GM10248 (cell line): ENCODE measurements around the gene KIF5A.

Source experiments
- CTCF ChIA-PET: fragments of 300-600 bp; sonication (Branson Sonifier 250); formaldehyde crosslinking; extraction: SDS; loops from one replicate; lab custom pipeline; 2021; ENCODE audit warnings: antibody characterized with exemption; lab: Yijun Ruan, JAX
- POLR2A ChIA-PET: fragments of 350-650 bp; sonication (Branson Sonifier 250); formaldehyde crosslinking; extraction: SDS; loops from one replicate; lab custom pipeline; 2020; ENCODE audit warnings: antibody characterized with exemption; lab: Yijun Ruan, JAX
- DNase-seq: peaks from one replicate; pipeline ENCODE4 v3.0.0; 2012; ENCODE audit errors: extremely low spot score
- TF ChIP-seq, protein P1 (sequence below): IDR thresholded peaks from 2 replicates; pipeline ENCODE4 v1.5.1; 2012; ENCODE audit warnings: mild to moderate bottlenecking, low read depth; ENCODE audit errors: extremely low read depth, missing control alignments, control extremely low read depth

Gene KIF5A

DNA sequence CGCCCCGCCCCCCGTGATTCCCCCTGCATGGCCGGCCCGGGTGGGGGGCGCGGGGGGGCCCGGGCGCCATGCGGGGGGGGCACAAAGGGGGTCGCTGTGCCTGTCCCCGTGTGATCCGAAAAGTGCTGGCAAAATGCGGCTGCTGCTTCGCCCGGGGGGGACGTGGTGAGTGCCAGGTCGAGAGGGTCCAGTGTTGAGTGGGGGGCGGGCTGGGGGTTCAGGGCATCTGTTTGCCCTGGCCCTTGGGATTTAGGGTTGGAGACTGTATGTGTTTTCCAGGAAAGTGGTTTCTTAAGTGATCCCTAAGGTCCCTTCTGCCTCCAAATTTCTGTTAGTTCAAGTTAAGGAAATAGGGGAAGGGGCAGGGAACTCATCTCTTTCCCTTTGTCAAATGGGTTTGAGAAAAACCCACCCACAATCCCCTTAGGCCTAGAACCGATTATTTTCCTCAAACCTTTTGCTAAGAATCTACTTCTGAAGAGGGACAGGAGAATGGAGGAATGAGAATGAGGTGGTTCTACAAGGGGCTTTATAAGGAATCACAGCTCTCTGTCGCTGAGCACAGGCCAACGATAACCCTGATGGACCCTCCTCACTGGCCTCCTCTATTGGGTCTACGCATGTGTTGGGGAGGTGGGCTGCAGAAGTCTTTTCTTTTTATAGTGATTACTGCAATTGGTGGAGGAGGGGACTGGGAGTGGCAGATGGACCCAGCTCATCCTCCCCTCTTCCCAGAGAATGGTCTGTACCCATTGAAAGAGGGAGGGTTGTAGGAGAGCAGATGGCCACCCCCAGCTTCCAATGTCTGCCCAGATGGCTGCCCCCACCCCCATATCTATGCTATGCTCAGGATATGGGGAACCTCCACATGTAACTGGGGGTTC is 62.2 kb downstream of the KIF5A start:
- TF ChIP-seq, protein P1, sequence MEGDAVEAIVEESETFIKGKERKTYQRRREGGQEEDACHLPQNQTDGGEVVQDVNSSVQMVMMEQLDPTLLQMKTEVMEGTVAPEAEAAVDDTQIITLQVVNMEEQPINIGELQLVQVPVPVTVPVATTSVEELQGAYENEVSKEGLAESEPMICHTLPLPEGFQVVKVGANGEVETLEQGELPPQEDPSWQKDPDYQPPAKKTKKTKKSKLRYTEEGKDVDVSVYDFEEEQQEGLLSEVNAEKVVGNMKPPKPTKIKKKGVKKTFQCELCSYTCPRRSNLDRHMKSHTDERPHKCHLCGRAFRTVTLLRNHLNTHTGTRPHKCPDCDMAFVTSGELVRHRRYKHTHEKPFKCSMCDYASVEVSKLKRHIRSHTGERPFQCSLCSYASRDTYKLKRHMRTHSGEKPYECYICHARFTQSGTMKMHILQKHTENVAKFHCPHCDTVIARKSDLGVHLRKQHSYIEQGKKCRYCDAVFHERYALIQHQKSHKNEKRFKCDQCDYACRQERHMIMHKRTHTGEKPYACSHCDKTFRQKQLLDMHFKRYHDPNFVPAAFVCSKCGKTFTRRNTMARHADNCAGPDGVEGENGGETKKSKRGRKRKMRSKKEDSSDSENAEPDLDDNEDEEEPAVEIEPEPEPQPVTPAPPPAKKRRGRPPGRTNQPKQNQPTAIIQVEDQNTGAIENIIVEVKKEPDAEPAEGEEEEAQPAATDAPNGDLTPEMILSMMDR, result no peak
- DNase-seq, result peak; percentile 15
- ChIA-PET POLR2A (interaction anchor here (1.0 to 1.1 kb wide), 2 partner anchors 17 to 92 kb away, joined by 3 read pairs; partner anchors contain the start of gene DDIT3), CTCF (interaction anchor here (0.7 to 6.8 kb wide), 6 partner anchors 8 to 29 kb away, joined by 3 to 101 read pairs (median 6); partner anchors contain the start of genes B4GALNT1 and PIP4K2C)

DNA sequence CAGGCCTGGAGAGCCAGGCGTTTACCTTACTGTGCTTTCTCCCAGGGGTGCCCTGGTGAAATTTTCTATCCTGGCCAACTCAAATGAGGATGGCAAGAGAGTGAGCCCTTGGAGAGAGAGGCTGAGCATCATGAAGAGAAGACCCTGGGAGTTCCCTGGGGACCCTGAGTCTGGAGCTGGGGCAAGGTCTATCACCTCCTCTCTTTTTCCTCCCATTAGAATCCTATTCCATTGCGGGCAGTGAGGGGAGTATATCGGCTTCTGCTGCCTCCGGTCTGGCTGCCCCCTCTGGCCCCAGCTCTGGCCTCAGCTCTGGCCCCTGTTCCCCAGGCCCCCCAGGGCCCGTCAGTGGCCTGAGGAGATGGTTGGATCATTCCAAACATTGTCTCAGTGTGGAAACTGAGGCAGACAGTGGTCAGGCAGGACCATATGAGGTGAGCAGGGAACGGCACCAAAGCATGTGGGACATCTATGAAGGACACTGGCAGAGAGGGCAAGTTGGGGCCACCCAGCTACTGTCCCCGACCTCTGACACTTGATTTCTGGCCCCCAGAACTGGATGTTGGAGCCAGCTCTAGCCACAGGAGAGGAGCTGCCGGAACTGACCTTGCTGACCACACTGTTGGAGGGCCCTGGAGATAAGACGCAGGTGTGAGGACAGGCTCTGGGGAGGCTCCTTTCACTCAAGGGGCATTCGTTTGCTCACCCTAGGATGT is 63.0 kb downstream of the KIF5A start:
- DNase-seq, result peak; percentile 18
- CTCF ChIA-PET, result interaction anchor here (1.2 to 6.8 kb wide), 5 partner anchors 7 to 37 kb away, joined by 3 to 101 read pairs (median 13); partner anchors contain the start of genes B4GALNT1 and PIP4K2C
- POLR2A ChIA-PET, result interaction anchor here (0.6 kb wide), 1 partner anchor 1253 kb away, joined by 3 read pairs; the partner anchor contains the start of gene STAT2
- TF ChIP-seq, protein P1, result no peak

DNA sequence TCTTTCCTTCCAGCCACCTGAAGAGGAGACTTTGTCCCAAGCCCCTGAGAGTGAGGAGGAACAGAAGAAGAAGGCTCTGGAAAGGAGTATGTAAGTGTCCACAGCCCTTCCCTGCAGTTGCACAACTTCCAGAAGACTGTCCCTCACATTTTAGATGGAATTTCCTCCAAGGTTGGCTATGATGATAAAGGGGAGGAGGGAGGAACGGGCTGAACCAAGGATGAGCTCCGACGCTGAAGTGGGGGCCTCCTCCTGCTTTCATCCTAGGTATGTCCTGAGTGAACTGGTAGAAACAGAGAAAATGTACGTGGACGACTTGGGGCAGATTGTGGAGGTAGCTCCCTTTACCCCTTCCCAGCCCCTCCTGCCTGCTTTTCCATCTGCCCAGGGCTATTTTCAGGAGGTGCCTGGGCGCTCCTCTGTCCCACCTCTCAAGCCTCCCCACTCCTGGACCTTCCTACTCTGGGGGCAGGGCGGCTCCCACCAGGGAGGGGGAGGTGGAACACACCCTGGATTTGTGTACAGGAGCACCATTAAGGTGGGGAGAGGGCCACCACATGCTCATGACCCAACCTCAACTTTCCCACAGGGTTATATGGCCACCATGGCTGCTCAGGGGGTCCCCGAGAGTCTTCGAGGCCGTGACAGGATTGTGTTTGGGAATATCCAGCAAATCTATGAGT is 63.7 kb downstream of the KIF5A start:
- peak; percentile 15 for DNase-seq
- TF ChIP-seq, protein P1, result no peak
- CTCF ChIA-PET, result interaction anchor here (1.1 to 6.8 kb wide), 14 partner anchors 8 to 161 kb away, joined by 3 to 101 read pairs (median 4); partner anchors contain the start of genes B4GALNT1, GLI1, OS9 and PIP4K2C
- POLR2A ChIA-PET, result interaction anchor here (0.7 kb wide), 1 partner anchor 77 kb away, joined by 3 read pairs; no protein-coding TSS in a partner anchor

DNA sequence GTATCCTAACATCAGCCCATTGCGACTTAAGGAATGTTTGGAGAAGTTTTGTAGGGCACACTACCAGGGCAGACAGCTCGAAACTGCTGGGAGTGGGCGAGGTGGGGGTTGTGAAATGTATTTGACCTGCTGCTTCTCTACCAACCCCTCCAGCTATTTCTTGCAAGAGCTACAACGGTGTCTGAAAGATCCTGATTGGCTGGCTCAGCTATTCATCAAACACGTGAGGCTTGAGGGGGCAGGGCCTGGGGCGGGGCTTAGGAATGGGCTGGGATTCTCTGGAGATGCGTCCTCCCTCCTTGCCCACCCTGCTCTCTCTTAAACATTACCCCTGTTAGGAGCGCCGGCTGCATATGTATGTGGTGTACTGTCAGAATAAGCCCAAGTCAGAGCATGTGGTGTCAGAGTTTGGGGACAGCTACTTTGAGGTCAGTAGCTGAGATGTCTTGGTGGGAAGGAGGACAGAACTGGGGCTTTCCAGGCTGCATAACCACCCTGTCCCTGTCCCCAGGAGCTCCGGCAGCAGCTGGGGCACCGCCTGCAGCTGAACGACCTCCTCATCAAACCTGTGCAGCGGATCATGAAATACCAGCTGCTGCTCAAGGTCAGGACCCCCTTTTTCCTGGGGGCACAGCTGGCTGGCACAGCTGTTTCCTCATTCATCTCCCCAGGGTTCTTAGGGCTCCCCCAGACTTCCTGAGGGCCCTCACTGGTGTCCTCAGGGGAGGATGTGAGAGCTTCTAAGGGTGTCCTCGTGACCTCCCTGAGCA is 64.5 kb downstream of the KIF5A start:
- DNase-seq, result peak; percentile 84
- TF ChIP-seq, protein P1, result no peak
- ChIA-PET POLR2A (interaction anchor here (0.7 kb wide), 1 partner anchor 76 kb away, joined by 3 read pairs; no protein-coding TSS in a partner anchor), CTCF (interaction anchor here (0.7 to 6.8 kb wide), 18 partner anchors 8 to 400 kb away, joined by 3 to 101 read pairs (median 4); partner anchors contain the start of genes B4GALNT1, GLI1, OS9 and PIP4K2C)

DNA sequence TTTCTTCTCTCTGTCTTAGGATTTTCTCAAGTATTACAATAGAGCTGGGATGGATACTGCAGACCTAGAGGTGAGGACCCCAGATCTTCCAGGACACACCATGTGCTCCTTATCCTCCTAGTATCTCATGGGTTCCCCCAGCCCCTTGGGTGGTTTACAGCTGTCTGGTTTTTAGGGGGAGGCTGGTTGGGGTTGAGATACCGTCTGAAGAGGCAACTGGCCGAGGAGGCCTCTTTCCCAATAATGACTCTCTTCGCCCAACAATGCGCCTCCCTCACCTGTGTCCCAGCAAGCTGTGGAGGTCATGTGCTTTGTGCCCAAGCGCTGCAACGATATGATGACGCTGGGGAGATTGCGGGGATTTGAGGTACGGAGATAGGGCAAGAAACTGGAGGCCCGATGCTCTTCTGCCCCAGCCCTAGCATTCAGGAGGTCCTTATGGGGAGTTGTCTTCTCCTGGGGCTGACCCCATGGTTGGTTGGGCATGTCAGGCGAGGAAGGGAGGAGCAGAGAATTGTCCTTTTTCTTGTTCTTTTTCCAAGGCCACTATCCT is 65.2 kb downstream of the KIF5A start:
- DNase-seq, result no peak
- TF ChIP-seq, protein P1, result no peak
- ChIA-PET POLR2A (no interaction called here), CTCF (interaction anchor here (0.7 to 6.8 kb wide), 14 partner anchors 7 to 401 kb away, joined by 3 to 101 read pairs (median 4); partner anchors contain the start of genes B4GALNT1, GLI1 and OS9)
